HCT116 (cell line): Measurements from ENCODE around the gene C3orf22.

Source experiments
- CBX3 ChIP-seq: IDR thresholded peaks from 2 replicates; pipeline ENCODE4 v1.6.1; 2012; ENCODE audit warnings: low read depth
- CEBPB ChIP-seq: IDR thresholded peaks from 2 replicates; pipeline ENCODE4 v1.6.1; 2012; ENCODE audit warnings: low read depth
- EGR1 ChIP-seq: IDR thresholded peaks from 2 replicates; pipeline ENCODE4 v1.6.1; 2012; ENCODE audit warnings: low read depth
- EZH2 ChIP-seq: fragments of 200-600 bp; sonication (generic); IDR thresholded peaks from 2 replicates; pipeline ENCODE4 v1.6.1; 2017; ENCODE audit warnings: antibody characterized with exemption, mixed run types
- POLR2A ChIP-seq: IDR thresholded peaks from 2 replicates; pipeline ENCODE4 v1.7.0; 2011; ENCODE audit warnings: borderline replicate concordance; ENCODE audit not compliant: insufficient read depth, insufficient read length; ENCODE audit errors: extremely low read depth
- TF ChIP-seq, protein P1 (sequence below), 3 experiments: fragments of 200-600 bp in 1 of 3; sonication (generic) in 1 of 3; IDR thresholded peaks in 2 of 3; conservative IDR thresholded peaks in 1 of 3; 2 replicates each; pipeline ENCODE4 v1.5.1; 2012 to 2017; ENCODE audit warnings: low read depth in 2 of 3, low read length in 2 of 3, antibody characterized with exemption in 1 of 3, borderline replicate concordance in 1 of 3, control low read depth in 1 of 3, mild to moderate bottlenecking in 1 of 3, mixed read lengths in 1 of 3, mixed run types in 1 of 3, moderate library complexity in 1 of 3; ENCODE audit not compliant: insufficient read depth in 1 of 3

DNA sequence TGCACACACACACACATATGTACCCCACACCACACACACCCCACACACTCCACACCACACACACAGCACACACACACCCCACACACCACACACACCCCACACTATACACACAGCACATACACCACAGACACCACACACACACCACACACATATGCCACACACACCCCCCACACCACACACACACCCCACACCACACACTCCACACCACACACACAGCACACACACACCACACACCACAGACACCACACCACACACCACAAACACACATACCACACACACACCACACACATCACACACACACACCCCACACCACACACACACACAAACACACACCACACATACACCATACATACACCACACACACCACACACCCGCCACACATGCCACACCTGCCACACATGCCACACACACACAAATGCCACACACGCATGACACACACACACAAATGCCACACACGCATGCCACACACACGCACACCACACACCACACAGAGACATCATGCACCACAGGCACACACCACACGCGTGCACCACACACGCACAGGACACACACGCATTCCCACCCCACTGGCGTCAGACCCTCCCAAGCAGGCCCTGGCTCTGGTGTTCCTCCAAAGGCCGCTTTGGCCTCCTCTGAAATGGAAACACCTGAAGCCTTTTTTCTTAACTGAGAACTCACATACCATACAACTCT lies 19.0 kb downstream of the C3orf22 start:
- TF ChIP-seq, protein P1, sequence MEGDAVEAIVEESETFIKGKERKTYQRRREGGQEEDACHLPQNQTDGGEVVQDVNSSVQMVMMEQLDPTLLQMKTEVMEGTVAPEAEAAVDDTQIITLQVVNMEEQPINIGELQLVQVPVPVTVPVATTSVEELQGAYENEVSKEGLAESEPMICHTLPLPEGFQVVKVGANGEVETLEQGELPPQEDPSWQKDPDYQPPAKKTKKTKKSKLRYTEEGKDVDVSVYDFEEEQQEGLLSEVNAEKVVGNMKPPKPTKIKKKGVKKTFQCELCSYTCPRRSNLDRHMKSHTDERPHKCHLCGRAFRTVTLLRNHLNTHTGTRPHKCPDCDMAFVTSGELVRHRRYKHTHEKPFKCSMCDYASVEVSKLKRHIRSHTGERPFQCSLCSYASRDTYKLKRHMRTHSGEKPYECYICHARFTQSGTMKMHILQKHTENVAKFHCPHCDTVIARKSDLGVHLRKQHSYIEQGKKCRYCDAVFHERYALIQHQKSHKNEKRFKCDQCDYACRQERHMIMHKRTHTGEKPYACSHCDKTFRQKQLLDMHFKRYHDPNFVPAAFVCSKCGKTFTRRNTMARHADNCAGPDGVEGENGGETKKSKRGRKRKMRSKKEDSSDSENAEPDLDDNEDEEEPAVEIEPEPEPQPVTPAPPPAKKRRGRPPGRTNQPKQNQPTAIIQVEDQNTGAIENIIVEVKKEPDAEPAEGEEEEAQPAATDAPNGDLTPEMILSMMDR (IDR thresholded peaks at IDR 0.05 in 2 of 3, conservative IDR thresholded peaks at IDR 0.05 in 1 of 3; ENCODE audit: borderline replicate concordance in 1 of 3, insufficient read depth in 1 of 3, low read depth in 2 of 3, low read length in 2 of 3) = no peak
- no peak for TF ChIP-seq EGR1
- TF ChIP-seq CBX3 = no peak
- no peak for TF ChIP-seq CEBPB
- TF ChIP-seq EZH2 = no peak
- TF ChIP-seq POLR2A = no peak
